Right lobe of liver (tissue), 6 donors: Measurements from ENCODE around the gene HBG2. TPM values are rescaled to one million over a fixed set of nuclear protein-coding genes. Genes with fewer than 3 reads are reported as not detected.

ENCODE experiments used
- ATAC-seq, 4 donors: fragments of 200-7000 bp; cut with Tn5 transposase; one replicate each; pipeline ENCODE4 v1.9.1; 2020; ENCODE audit warnings: mild to moderate bottlenecking in 4 of 4, moderate library complexity in 4 of 4
- DNase-seq, 3 donors: peaks; one replicate each; pipeline ENCODE4 v3.0.0-alpha.2; 2020
- H3K27ac ChIP-seq, 3 donors: fragments of 200-600 bp; one replicate each; pipeline ENCODE4 v1.8.0; 2022
- H3K27me3 ChIP-seq, 2 donors: fragments of 200-600 bp; one replicate each; pipeline ENCODE4 v1.8.0; 2022
- H3K36me3 ChIP-seq, 4 donors: fragments of 200-600 bp; sonication (generic) in 1 of 4; one replicate each; pipeline versions ENCODE4 v1.5.1 to v1.8.0; 2017 to 2022; ENCODE audit warnings: control low read depth in 1 of 4
- H3K4me1 ChIP-seq, 4 donors: fragments of 200-600 bp; sonication (generic) in 1 of 4; one replicate each; pipeline versions ENCODE4 v1.5.1 to v1.8.0; 2017 to 2022; ENCODE audit warnings: control low read depth in 1 of 4
- H3K4me3 ChIP-seq, 3 donors: fragments of 200-600 bp; one replicate each; pipeline ENCODE4 v1.8.0; 2022
- H3K9me3 ChIP-seq, 4 donors: fragments of 200-600 bp; sonication (generic) in 1 of 4; one replicate each; pipeline versions ENCODE4 v1.5.1 to v1.8.0; 2017 to 2022; ENCODE audit warnings: control low read depth in 1 of 4
- POLR2A ChIP-seq: fragments of 450-650 bp; IDR thresholded peaks from one replicate; pipeline ENCODE4 v1.6.1; 2017; ENCODE audit warnings: antibody characterized with exemption, mild to moderate bottlenecking
- WGBS: methylation state at CpG from one replicate; pipeline ENCODE4 v1.1.6; 2018; ENCODE audit warnings: low coverage, low lambda C conversion rate; ENCODE audit not compliant: insufficient coverage; ENCODE audit errors: missing lambda C conversion rate; 5-methylcytosine and 5-hydroxymethylcytosine counted together
- intact Hi-C, 2 donors: fragments of 100-400 bp; cut with DNase I; formaldehyde crosslinking; loops; one replicate each; pipeline versions ENCODE4 v1.11.2 to v1.14.1; 2022
- total RNA-seq, 6 experiments: library from RNA; depleted of rRNA in 2 of 6; stranded (reverse); fragments of >200 nt in 2 of 6; fragmentation: NEBNext Ultra II Directional in 3 of 6; extraction: Animal tissue kit (Norgen Biotek cat#: 25700) in 3 of 6; gene quantifications; one replicate each; pipeline versions ENCODE4 v1.1.0 to v1.2.4, GENCODE V29; 2016 to 2023
- TF ChIP-seq, protein P1 (sequence below), 4 donors: fragments of 200-600 bp in 3 of 4; fragments of 450-650 bp in 1 of 4; IDR thresholded peaks; one replicate each; pipeline versions ENCODE4 v1.5.1 to v1.8.0; 2016 to 2022; ENCODE audit warnings: antibody characterized with exemption in 4 of 4, mild to moderate bottlenecking in 2 of 4
- donor health status: DM: no; HTN: yes; CAD: no.
- donor health status: DM: no; HTN: no; CAD: no.
- donor health status: DM: no; HTN: no; CAD: no.
- donor health status: DM: no; HTN: yes; CAD: no.
- donor health status: DM: no; HTN: yes; CAD: no.

HBG2 gene
- total RNA-seq, 6 experiments from 2014 or later = not detected

- intact Hi-C loops = no loop called here
- Histone ChIP-seq H3K4me3 (no peak within 1 kb of the TSS), H3K27me3 (no peaks in the 10 kb centered on the region), H3K4me1 (no peaks in the 10 kb centered on the region), H3K36me3 (no peaks in the 10 kb centered on the region), H3K27ac (no peak within 1 kb of the TSS), H3K9me3 (no peaks in the 10 kb centered on the region)
- DNase-seq (no peak), ATAC-seq (no peak)
- WGBS = 51% methylated on average over 2 of the region's 2 CpGs
- TF ChIP-seq POLR2A = no peak
These were observed 20.2 kb downstream of the HBG2 start, which contains the start of gene HBD for GRCh38 chr11:5234381-5234834. Gene HBD (minus strand): TSS chr11:5234483. CDS start chr11:5234433, 50 bp downstream.

DNA sequence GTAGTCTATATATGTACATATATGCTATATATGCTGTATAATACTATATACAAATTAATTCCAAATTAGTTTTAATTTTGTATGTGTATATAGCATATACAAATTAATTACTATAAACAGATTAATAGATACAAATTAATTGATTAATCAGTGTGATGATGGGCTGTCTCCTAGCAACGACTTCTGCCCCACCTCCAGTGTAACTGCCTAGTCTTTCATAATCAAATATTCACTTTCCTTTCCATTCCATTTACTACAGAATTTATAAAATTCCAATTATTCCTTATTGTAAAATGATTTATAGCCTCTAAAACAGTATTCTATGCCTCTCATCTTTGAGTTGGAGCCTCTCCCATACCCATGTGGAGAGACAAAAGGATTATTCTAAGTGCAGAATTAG is 21.3 kb downstream of the HBG2 start:
- WGBS = 40% methylated on average over 1 of the region's 1 CpG
- ATAC-seq = no peak
- intact Hi-C loops = no loop called here

DNA sequence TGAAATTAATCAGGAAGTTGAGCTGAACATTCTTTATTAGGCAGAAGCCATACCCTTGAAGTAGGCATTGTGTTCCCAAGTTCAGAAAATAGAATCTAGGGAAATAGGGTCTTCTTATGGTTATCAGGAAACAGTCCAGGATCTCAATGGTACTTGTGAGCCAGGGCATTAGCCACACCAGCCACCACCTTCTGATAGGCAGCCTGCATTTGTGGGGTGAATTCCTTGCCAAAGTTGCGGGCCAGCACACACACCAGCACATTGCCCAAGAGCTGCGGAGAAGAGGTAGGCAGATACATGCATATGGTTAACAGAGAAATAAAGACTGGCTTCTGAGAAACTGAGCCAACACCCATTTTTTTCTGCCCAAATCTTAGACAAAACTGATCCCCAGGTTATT is 21.8 kb downstream of the HBG2 start:
- WGBS = 89% methylated on average over 1 of the region's 2 CpGs
- no peaks in the 10 kb centered on the region for H3K27me3 ChIP-seq
- intact Hi-C loops = no loop called here
- H3K4me3 ChIP-seq = no peak overlapping the region
- ATAC-seq (no peak), DNase-seq (no peak)
- H3K27ac ChIP-seq = no peak overlapping the region
- H3K36me3 ChIP-seq = no peaks in the 10 kb centered on the region
- no peaks in the 10 kb centered on the region for H3K9me3 ChIP-seq
- H3K4me1 ChIP-seq = no peaks in the 10 kb centered on the region
- TF ChIP-seq, protein P1, sequence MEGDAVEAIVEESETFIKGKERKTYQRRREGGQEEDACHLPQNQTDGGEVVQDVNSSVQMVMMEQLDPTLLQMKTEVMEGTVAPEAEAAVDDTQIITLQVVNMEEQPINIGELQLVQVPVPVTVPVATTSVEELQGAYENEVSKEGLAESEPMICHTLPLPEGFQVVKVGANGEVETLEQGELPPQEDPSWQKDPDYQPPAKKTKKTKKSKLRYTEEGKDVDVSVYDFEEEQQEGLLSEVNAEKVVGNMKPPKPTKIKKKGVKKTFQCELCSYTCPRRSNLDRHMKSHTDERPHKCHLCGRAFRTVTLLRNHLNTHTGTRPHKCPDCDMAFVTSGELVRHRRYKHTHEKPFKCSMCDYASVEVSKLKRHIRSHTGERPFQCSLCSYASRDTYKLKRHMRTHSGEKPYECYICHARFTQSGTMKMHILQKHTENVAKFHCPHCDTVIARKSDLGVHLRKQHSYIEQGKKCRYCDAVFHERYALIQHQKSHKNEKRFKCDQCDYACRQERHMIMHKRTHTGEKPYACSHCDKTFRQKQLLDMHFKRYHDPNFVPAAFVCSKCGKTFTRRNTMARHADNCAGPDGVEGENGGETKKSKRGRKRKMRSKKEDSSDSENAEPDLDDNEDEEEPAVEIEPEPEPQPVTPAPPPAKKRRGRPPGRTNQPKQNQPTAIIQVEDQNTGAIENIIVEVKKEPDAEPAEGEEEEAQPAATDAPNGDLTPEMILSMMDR (IDR thresholded peaks at IDR 0.05) = no peak
- TF ChIP-seq POLR2A = no peak

More for the DNA sequence above, 21.3 kb downstream of the HBG2 start:
- TF ChIP-seq POLR2A = no peak
- TF ChIP-seq, protein P1 (IDR thresholded peaks at IDR 0.05) = no peak
- no peak overlapping the region for H3K4me3 ChIP-seq
- no peaks in the 10 kb centered on the region for H3K4me1 ChIP-seq
- no peak overlapping the region for H3K27ac ChIP-seq
- no peak for DNase-seq
- no peaks in the 10 kb centered on the region for H3K36me3 ChIP-seq
- no peaks in the 10 kb centered on the region for H3K9me3 ChIP-seq
- H3K27me3 ChIP-seq = no peaks in the 10 kb centered on the region

- Histone ChIP-seq H3K27ac (no peak overlapping the region), H3K27me3 (no peaks in the 10 kb centered on the region), H3K36me3 (no peaks in the 10 kb centered on the region), H3K4me3 (no peak overlapping the region), H3K4me1 (no peaks in the 10 kb centered on the region), H3K9me3 (no peaks in the 10 kb centered on the region)
- intact Hi-C loops = no loop called here
- ATAC-seq (peak in 2 of 4 donors; percentile 30 to 56), DNase-seq (no peak)
- no peak for TF ChIP-seq POLR2A
- TF ChIP-seq, protein P1 (IDR thresholded peaks at IDR 0.05) = no peak
- WGBS = 45% methylated on average over 3 of the region's 3 CpGs
These were observed 22.4 kb downstream of the HBG2 start for GRCh38 chr11:5232176-5232575.

DNA sequence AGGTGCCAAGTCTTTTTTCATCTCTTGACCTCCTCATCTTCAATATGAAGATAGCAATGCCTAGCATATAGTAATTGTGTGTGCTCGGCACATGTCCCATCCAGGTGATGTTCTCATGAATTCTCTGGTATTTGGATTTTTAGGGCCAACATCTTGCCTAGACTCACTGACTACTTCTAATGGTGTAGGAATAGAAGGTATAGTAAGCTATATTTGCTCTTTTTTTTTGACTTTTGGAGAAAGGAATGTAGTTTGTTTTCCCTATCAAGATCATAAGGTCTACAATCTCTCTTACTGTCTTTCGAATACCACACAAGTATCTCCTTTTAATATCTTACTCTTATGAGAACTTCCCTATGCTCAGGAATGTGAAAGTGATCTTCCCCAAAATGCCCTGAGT is 23.5 kb downstream of the HBG2 start:
- no peak for DNase-seq
- no peaks in the 10 kb centered on the region for H3K4me1 ChIP-seq
- no peak overlapping the region for H3K4me3 ChIP-seq
- H3K27me3 ChIP-seq = no peaks in the 10 kb centered on the region
- 64% methylated on average over 2 of the region's 2 CpGs for WGBS
- H3K27ac ChIP-seq = no peak overlapping the region
- no peak for TF ChIP-seq POLR2A
- TF ChIP-seq, protein P1 (IDR thresholded peaks at IDR 0.05) = no peak
- intact Hi-C loops = no loop called here
- no peaks in the 10 kb centered on the region for H3K36me3 ChIP-seq
- H3K9me3 ChIP-seq = no peaks in the 10 kb centered on the region
- no peak for ATAC-seq
